Mesothelial cell of epicardium (in vitro differentiated cells): Measurements from ENCODE around the gene BID. TPM values are rescaled to one million over a fixed set of nuclear protein-coding genes. Genes with fewer than 3 reads are reported as not detected.

Experiments
- DNase-seq, 2 experiments: peaks; one replicate each; pipeline ENCODE4 v3.0.0; 2021; ENCODE audit warnings: low spot score in 2 of 2; ENCODE audit not compliant: unreplicated experiment in 2 of 2
- H3K27ac Mint-ChIP-seq: 2 replicates; pipeline ENCODE4 v1.8.0; 2021; ENCODE audit warnings: mixed read lengths
- H3K27me3 Mint-ChIP-seq: 2 replicates; pipeline ENCODE4 v1.8.0; 2021; ENCODE audit warnings: low read depth, mixed read lengths
- H3K36me3 Mint-ChIP-seq: 2 replicates; pipeline ENCODE4 v1.8.0; 2021; ENCODE audit warnings: mixed read lengths
- H3K4me1 Mint-ChIP-seq: 2 replicates; pipeline ENCODE4 v1.8.0; 2021; ENCODE audit warnings: mixed read lengths
- H3K4me3 Mint-ChIP-seq: 2 replicates; pipeline ENCODE4 v1.8.0; 2021; ENCODE audit warnings: mild to moderate bottlenecking, moderate library complexity, mixed read lengths
- H3K9me3 Mint-ChIP-seq: 2 replicates; pipeline ENCODE4 v1.8.0; 2021; ENCODE audit warnings: mixed read lengths
- CTCF ChIP-seq: fragments of 200-600 bp; sonication (generic); IDR thresholded peaks from one replicate; pipeline ENCODE4 v1.5.0; 2021; ENCODE audit warnings: antibody characterized with exemption; ENCODE audit not compliant: unreplicated experiment
- total RNA-seq: library from RNA; stranded (reverse); gene quantifications from 3 replicates; pipeline ENCODE4 v1.2.1, GENCODE V29; 2021

Gene BID
- total RNA-seq, 1 donor from 2014 or later = 29.9 TPM

- no peaks in the 10 kb centered on the region for H3K4me1 Mint-ChIP-seq
- no peaks in the 10 kb centered on the region for H3K9me3 Mint-ChIP-seq
- H3K27me3 Mint-ChIP-seq = no peaks in the 10 kb centered on the region
- no peak overlapping the region for H3K4me3 Mint-ChIP-seq
- H3K27ac Mint-ChIP-seq = no peak overlapping the region
- H3K36me3 Mint-ChIP-seq = peaks cover 4% of the 10 kb centered on the region
- no peak for TF ChIP-seq CTCF
- DNase-seq = no peak
Measured at GRCh38 chr22:17818649-17819048, 44.4 kb upstream of the BID start.

- Mint-ChIP-seq H3K9me3 (no peaks in the 10 kb centered on the region), H3K36me3 (peaks cover 4% of the 10 kb centered on the region), H3K27me3 (no peaks in the 10 kb centered on the region), H3K4me3 (no peak overlapping the region), H3K27ac (no peak overlapping the region), H3K4me1 (no peaks in the 10 kb centered on the region)
- DNase-seq = no peak
- no peak for TF ChIP-seq CTCF
Measured at GRCh38 chr22:17818180-17818579, 43.9 kb upstream of the BID start.

- H3K27me3 Mint-ChIP-seq = no peaks in the 10 kb centered on the region
- TF ChIP-seq CTCF = no peak
- no peaks in the 10 kb centered on the region for H3K4me1 Mint-ChIP-seq
- H3K9me3 Mint-ChIP-seq = no peaks in the 10 kb centered on the region
- no peak for DNase-seq
- H3K4me3 Mint-ChIP-seq = no peak overlapping the region
- H3K36me3 Mint-ChIP-seq = peaks cover 4% of the 10 kb centered on the region
- no peak overlapping the region for H3K27ac Mint-ChIP-seq
Measured at GRCh38 chr22:17817511-17818065, 43.3 kb upstream of the BID start.

- no peak for TF ChIP-seq CTCF
- Mint-ChIP-seq H3K36me3 (peaks cover 5% of the 10 kb centered on the region), H3K9me3 (no peaks in the 10 kb centered on the region), H3K4me3 (no peak overlapping the region), H3K27ac (no peak overlapping the region), H3K27me3 (no peaks in the 10 kb centered on the region), H3K4me1 (no peaks in the 10 kb centered on the region)
- DNase-seq = no peak
Measured at GRCh38 chr22:17817079-17817478, 42.8 kb upstream of the BID start.

- H3K4me1 Mint-ChIP-seq = no peaks in the 10 kb centered on the region
- no peaks in the 10 kb centered on the region for H3K27me3 Mint-ChIP-seq
- H3K27ac Mint-ChIP-seq = no peak overlapping the region
- H3K9me3 Mint-ChIP-seq = no peaks in the 10 kb centered on the region
- TF ChIP-seq CTCF = no peak
- H3K36me3 Mint-ChIP-seq = peaks cover 6% of the 10 kb centered on the region
- H3K4me3 Mint-ChIP-seq = no peak overlapping the region
- no peak for DNase-seq
Measured at GRCh38 chr22:17816649-17817048, 42.4 kb upstream of the BID start.
